SH-SY5Y (cell line): ENCODE data around the gene FOXN3.

ENCODE experiments used
- GATA2 ChIP-seq: IDR thresholded peaks from 2 replicates; pipeline ENCODE4 v1.6.1; 2011; ENCODE audit warnings: mild to moderate bottlenecking, low read depth, low read length
- GATA3 ChIP-seq: IDR thresholded peaks from 2 replicates; pipeline ENCODE4 v1.6.1; 2011; ENCODE audit warnings: low read depth, mild to moderate bottlenecking, low read length, moderate library complexity

GRCh38 chr14:89336338-89336737 is 80.7 kb downstream of the FOXN3 start:
- TF ChIP-seq GATA3 (no peak), GATA2 (no peak)
